ENCODE data around the gene BAHCC1. TPM values are rescaled to one million over a fixed set of nuclear protein-coding genes. Genes with fewer than 3 reads are reported as not detected.
A peak's percentile ranks its signal among the peaks of the same experiment; 100 is the strongest.

BAHCC1 gene
- total and polyA plus RNA-seq, 9 of the 15 experiments (the other 6 are each of a cell fraction or from before 2014, with no cell fraction given) = 0.14 to 26.9 (median 5.0) TPM

GRCh38 chr17:81493198-81494038, 98.2 kb downstream of the BAHCC1 start (continued):
- TF ChIP-seq MTA1 (IDR thresholded peaks at IDR 0.05; ENCODE audit: borderline replicate concordance) (no peak), SMAD2 (IDR thresholded peaks at IDR 0.05; ENCODE audit: low read depth, low read length) (no peak), ZNF431 (CRISPR knock-in tag; IDR thresholded peaks at IDR 0.05) (no peak), ZNF699 (CRISPR knock-in tag; IDR thresholded peaks at IDR 0.05; ENCODE audit: insufficient replicate concordance) (no peak), SAFB2 (IDR thresholded peaks at IDR 0.05; ENCODE audit: borderline replicate concordance, low read depth, low read length, severe bottlenecking) (no peak), RAD51 (IDR thresholded peaks at IDR 0.05; ENCODE audit: borderline replicate concordance, low read depth) (no peak), SMAD3 (CRISPR knock-in tag; conservative IDR thresholded peaks at IDR 0.05) (no peak), ZNF609 (CRISPR knock-in tag; IDR thresholded peaks at IDR 0.05; ENCODE audit: borderline replicate concordance) (no peak), GATA2 (CRISPR knock-in tag; IDR thresholded peaks at IDR 0.05) (no peak), MTA2 (IDR thresholded peaks at IDR 0.05; ENCODE audit: low read depth) (no peak), SRSF3 (IDR thresholded peaks at IDR 0.05; ENCODE audit: insufficient read depth, low read length) (no peak), CTBP1 (IDR thresholded peaks at IDR 0.05; ENCODE audit: borderline replicate concordance) (no peak), RBFOX2 (IDR thresholded peaks at IDR 0.05; ENCODE audit: low read depth, low read length) (peak; percentile 48), ZNF830 (CRISPR knock-in tag; IDR thresholded peaks at IDR 0.05) (no peak), MLX (CRISPR knock-in tag; conservative IDR thresholded peaks at IDR 0.05) (no peak), ZNF146 (CRISPR knock-in tag; IDR thresholded peaks at IDR 0.05; ENCODE audit: unreplicated experiment) (no peak), ZBTB33 (CRISPR knock-in tag; IDR thresholded peaks at IDR 0.05) (peak; percentile 92), ZNF175 (CRISPR knock-in tag; IDR thresholded peaks at IDR 0.05; ENCODE audit: low read depth) (no peak), HLTF (IDR thresholded peaks at IDR 0.05) (no peak)
